Breast epithelium (tissue), 3 donors: ENCODE results near the gene KIR2DL3.

Experiments
- POLR2A ChIP-seq: fragments of 450-650 bp; IDR thresholded peaks from one replicate; pipeline ENCODE4 v1.6.1; 2016; ENCODE audit warnings: antibody characterized with exemption, mild to moderate bottlenecking, moderate library complexity
- POLR2AphosphoS5 ChIP-seq, 3 donors: sonication (generic); formaldehyde crosslinking; IDR thresholded peaks; one replicate each; pipeline ENCODE4 v1.6.1; 2017; ENCODE audit warnings: antibody characterized with exemption in 3 of 3
- TF ChIP-seq, protein P1 (sequence below), 3 donors: fragments of 450-650 bp; IDR thresholded peaks; one replicate each; pipeline ENCODE4 v1.5.1; 2016 to 2017; ENCODE audit warnings: antibody characterized with exemption in 3 of 3, mild to moderate bottlenecking in 3 of 3, moderate library complexity in 3 of 3

DNA sequence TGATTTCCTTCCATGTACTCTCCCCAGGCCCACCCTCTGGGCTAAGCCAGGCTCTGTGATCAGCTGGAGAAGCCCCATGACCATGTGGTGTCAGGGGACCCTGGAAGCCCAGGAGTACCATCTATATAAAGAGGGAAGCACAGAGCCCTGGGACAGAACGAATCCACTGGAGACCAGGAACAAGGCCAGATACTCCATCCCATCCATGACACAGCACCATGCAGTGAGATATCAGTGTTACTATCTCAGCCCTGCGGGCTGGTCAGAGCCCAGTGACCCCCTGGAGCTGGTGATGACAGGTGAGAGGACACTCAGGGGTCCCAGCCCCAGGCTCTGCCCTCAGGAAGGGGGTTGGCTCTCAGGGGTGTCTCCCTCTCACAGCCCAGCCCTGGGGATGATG, 41.5 kb upstream of the KIR2DL3 start:
- TF ChIP-seq, protein P1, sequence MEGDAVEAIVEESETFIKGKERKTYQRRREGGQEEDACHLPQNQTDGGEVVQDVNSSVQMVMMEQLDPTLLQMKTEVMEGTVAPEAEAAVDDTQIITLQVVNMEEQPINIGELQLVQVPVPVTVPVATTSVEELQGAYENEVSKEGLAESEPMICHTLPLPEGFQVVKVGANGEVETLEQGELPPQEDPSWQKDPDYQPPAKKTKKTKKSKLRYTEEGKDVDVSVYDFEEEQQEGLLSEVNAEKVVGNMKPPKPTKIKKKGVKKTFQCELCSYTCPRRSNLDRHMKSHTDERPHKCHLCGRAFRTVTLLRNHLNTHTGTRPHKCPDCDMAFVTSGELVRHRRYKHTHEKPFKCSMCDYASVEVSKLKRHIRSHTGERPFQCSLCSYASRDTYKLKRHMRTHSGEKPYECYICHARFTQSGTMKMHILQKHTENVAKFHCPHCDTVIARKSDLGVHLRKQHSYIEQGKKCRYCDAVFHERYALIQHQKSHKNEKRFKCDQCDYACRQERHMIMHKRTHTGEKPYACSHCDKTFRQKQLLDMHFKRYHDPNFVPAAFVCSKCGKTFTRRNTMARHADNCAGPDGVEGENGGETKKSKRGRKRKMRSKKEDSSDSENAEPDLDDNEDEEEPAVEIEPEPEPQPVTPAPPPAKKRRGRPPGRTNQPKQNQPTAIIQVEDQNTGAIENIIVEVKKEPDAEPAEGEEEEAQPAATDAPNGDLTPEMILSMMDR (IDR thresholded peaks at IDR 0.05) = no peak
- TF ChIP-seq POLR2A = no peak
- TF ChIP-seq POLR2AphosphoS5 (IDR thresholded peaks at IDR 0.05) = no peak
